Activated B cell treated with CpG ODN at 0.5 μM for 24 hours (primary cell): Measurements from ENCODE around the gene TMEM101. TPM values are rescaled to one million over a fixed set of nuclear protein-coding genes. Genes with fewer than 3 reads are reported as not detected.

ENCODE experiments used
- ATAC-seq: fragments of 200-7000 bp; cut with Tn5 transposase; one replicate; pipeline ENCODE4 v1.10.0; 2021; ENCODE audit warnings: low read depth, mild to moderate bottlenecking, moderate library complexity
- CTCF ChIA-PET: fragments of 350-600 bp; sonication (Branson Sonifier 250); formaldehyde crosslinking; loops from one replicate; lab custom pipeline; 2021; ENCODE audit warnings: antibody characterized with exemption; lab: Charles Lee
- POLR2A ChIA-PET: fragments of 350-600 bp; sonication (Branson Sonifier 250); formaldehyde crosslinking; loops from one replicate; lab custom pipeline; 2021; ENCODE audit warnings: antibody characterized with exemption; lab: Charles Lee
- DNase-seq: peaks from one replicate; pipeline ENCODE4 v3.0.0; 2022
- H3K27ac Mint-ChIP-seq: one replicate; pipeline ENCODE4 v1.8.0; 2020; ENCODE audit warnings: mixed read lengths
- H3K27me3 Mint-ChIP-seq: one replicate; pipeline ENCODE4 v1.8.0; 2021; ENCODE audit warnings: mixed read lengths
- H3K36me3 Mint-ChIP-seq: one replicate; pipeline ENCODE4 v1.8.0; 2021; ENCODE audit warnings: low read depth, mixed read lengths
- H3K4me1 Mint-ChIP-seq: one replicate; pipeline ENCODE4 v1.8.0; 2021; ENCODE audit warnings: mixed read lengths
- H3K4me3 Mint-ChIP-seq: one replicate; pipeline ENCODE4 v1.8.0; 2020; ENCODE audit warnings: mild to moderate bottlenecking, mixed read lengths
- H3K9me3 Mint-ChIP-seq: one replicate; pipeline ENCODE4 v1.8.0; 2020; ENCODE audit warnings: mixed read lengths
- CTCF ChIP-seq: fragments of 200-600 bp; IDR thresholded peaks from one replicate; pipeline ENCODE4 v1.8.0; 2022; ENCODE audit warnings: antibody characterized with exemption, mild to moderate bottlenecking
- intact Hi-C: fragments of 100-400 bp; cut with micrococcal nuclease; formaldehyde crosslinking; loops from one replicate; pipeline ENCODE4 v1.15.1; 2024
- total RNA-seq: library from RNA; stranded (reverse); gene quantifications from 2 replicates; pipeline ENCODE4 v1.2.3, GENCODE V29; 2022

The TMEM101 gene
- total RNA-seq, 1 donor from 2014 or later, result 24.6 TPM

GRCh38 chr17:44007346-44008204, 7.2 kb downstream of the TMEM101 start:
- Mint-ChIP-seq H3K27ac (peak overlapping the region; percentile 76), H3K4me1 (peaks cover 24% of the 10 kb centered on the region), H3K27me3 (peaks cover 9% of the 10 kb centered on the region), H3K9me3 (no peaks in the 10 kb centered on the region), H3K36me3 (peaks cover 14% of the 10 kb centered on the region), H3K4me3 (peak overlapping the region; percentile 90)
- POLR2A ChIA-PET, result interaction anchor here (0.8 kb wide), 1 partner anchor 214 kb away, joined by 3 read pairs; no protein-coding TSS in a partner anchor
- intact Hi-C loops, result loop anchor here (1.0 to 5.0 kb wide), 5 partner anchors 63 to 229 kb away; partner anchors contain the start of genes DUSP3, G6PC3, HDAC5 and MPP2
- no peak for ATAC-seq
- TF ChIP-seq CTCF, result no peak
- no peak for DNase-seq
- CTCF ChIA-PET, result interaction anchor here (1.2 kb wide), 1 partner anchor 34 kb away, joined by 3 read pairs; no protein-coding TSS in a partner anchor

- ATAC-seq (peak; percentile 91), DNase-seq (peak; percentile 88)
- ChIA-PET POLR2A (interaction anchor here (0.6 to 0.8 kb wide), 2 partner anchors 210 to 215 kb away, joined by 3 read pairs; no protein-coding TSS in a partner anchor), CTCF (interaction anchor here (1.0 to 1.2 kb wide), 2 partner anchors 35 to 97 kb away, joined by 3 read pairs; no protein-coding TSS in a partner anchor)
- Mint-ChIP-seq H3K4me1 (peaks cover 24% of the 10 kb centered on the region), H3K36me3 (peaks cover 12% of the 10 kb centered on the region), H3K9me3 (no peaks in the 10 kb centered on the region), H3K27me3 (peaks cover 12% of the 10 kb centered on the region), H3K27ac (peak overlapping the region; percentile 76), H3K4me3 (peak overlapping the region; percentile 90)
- TF ChIP-seq CTCF, result no peak
- intact Hi-C loops, result loop anchor here (1.0 to 5.0 kb wide), 6 partner anchors 8 to 228 kb away; partner anchors contain the start of genes DUSP3, G6PC3, HDAC5 and MPP2
These were observed 8.0 kb downstream of the TMEM101 start for GRCh38 chr17:44006598-44007345.

GRCh38 chr17:44006272-44006597, 8.5 kb downstream of the TMEM101 start:
- ATAC-seq (peak; percentile 7), DNase-seq (no peak)
- peaks cover 24% of the 10 kb centered on the region for H3K4me1 Mint-ChIP-seq
- peaks cover 7% of the 10 kb centered on the region for H3K36me3 Mint-ChIP-seq
- peaks cover 15% of the 10 kb centered on the region for H3K27me3 Mint-ChIP-seq
- TF ChIP-seq CTCF, result no peak
- intact Hi-C loops, result loop anchor here (1.0 to 5.0 kb wide), 5 partner anchors 8 to 227 kb away; partner anchors contain the start of genes DUSP3, G6PC3, HDAC5 and MPP2
- CTCF ChIA-PET, result interaction anchor here (1.0 to 1.2 kb wide), 2 partner anchors 35 to 96 kb away, joined by 3 read pairs; no protein-coding TSS in a partner anchor
- POLR2A ChIA-PET, result interaction anchor here (0.6 kb wide), 1 partner anchor 211 kb away, joined by 3 read pairs; no protein-coding TSS in a partner anchor
- H3K27ac Mint-ChIP-seq, result peak overlapping the region; percentile 30
- no peaks in the 10 kb centered on the region for H3K9me3 Mint-ChIP-seq
- peak overlapping the region; percentile 90 for H3K4me3 Mint-ChIP-seq

- Mint-ChIP-seq H3K27me3 (peaks cover 15% of the 10 kb centered on the region), H3K4me3 (peak overlapping the region; percentile 90), H3K27ac (peak overlapping the region; percentile 30), H3K9me3 (no peaks in the 10 kb centered on the region), H3K36me3 (peaks cover 5% of the 10 kb centered on the region), H3K4me1 (peaks cover 24% of the 10 kb centered on the region)
- DNase-seq (peak; percentile 49), ATAC-seq (peak; percentile 11)
- POLR2A ChIA-PET, result interaction anchor here (0.6 kb wide), 1 partner anchor 211 kb away, joined by 3 read pairs; no protein-coding TSS in a partner anchor
- no peak for TF ChIP-seq CTCF
- intact Hi-C loops, result loop anchor here (1.0 to 5.0 kb wide), 5 partner anchors 9 to 227 kb away; partner anchors contain the start of genes DUSP3, G6PC3, HDAC5 and MPP2
- CTCF ChIA-PET, result interaction anchor here (1.0 kb wide), 1 partner anchor 96 kb away, joined by 3 read pairs; no protein-coding TSS in a partner anchor
These were observed 9.1 kb downstream of the TMEM101 start for GRCh38 chr17:44005527-44006271.
